SK-N-MC (cell line): ENCODE data around the gene PPP1R7.

Experiments used
- EZH2 ChIP-seq: fragments of 200-600 bp; sonication (generic); IDR thresholded peaks from one replicate; pipeline ENCODE4 v1.6.1; 2017; ENCODE audit warnings: antibody characterized with exemption
- FOXP2 ChIP-seq: optimal IDR thresholded peaks from 2 replicates; pipeline ENCODE3; 2011; ENCODE audit warnings: mild to moderate bottlenecking, moderate library complexity; ENCODE audit not compliant: insufficient read depth; ENCODE audit errors: extremely low read length, control extremely low read depth
- POLR2AphosphoS5 ChIP-seq: IDR thresholded peaks from 2 replicates; pipeline ENCODE4 v1.6.1; 2012; ENCODE audit warnings: mild to moderate bottlenecking, low read depth, low read length, borderline replicate concordance

DNA sequence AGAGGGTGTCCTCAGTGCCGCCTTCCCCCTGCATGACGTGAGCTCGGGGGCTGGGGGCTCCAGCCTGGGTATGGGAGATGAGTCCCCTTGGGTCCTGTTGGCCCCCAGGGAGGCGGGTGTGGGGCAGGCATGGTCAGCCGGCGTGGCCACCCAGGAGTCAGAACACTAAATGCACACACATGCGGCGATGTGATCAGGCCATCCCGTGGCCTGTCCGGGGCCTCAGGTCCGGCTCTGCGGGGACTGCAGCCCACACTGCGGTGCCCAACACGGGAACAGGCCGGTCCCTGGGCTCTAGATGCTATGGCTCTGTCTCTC, 52.0 kb downstream of the PPP1R7 start:
- TF ChIP-seq FOXP2 (no peak), EZH2 (no peak), POLR2AphosphoS5 (no peak)
